Activated CD4-positive, alpha-beta T cell treated with anti-CD3 and anti-CD28 coated beads for 1 hour (primary cell): ENCODE measurements around the gene SNTG2.
"Not testable (repeated sequence)": the region's sequence is repeated elsewhere in the genome, so short reads cannot be mapped to it uniquely, and the experiment has no call there.

Source experiments
- DNase-seq: peaks from one replicate; pipeline ENCODE4 v3.0.0-alpha.2; 2020

Gene SNTG2

GRCh38 chr2:1060372-1060771, 109.7 kb downstream of the SNTG2 start:
- DNase-seq: no peak

- no peak for DNase-seq
These were observed 110.3 kb downstream of the SNTG2 start for GRCh38 chr2:1060987-1061386.

GRCh38 chr2:1068241-1068640, 117.6 kb downstream of the SNTG2 start:
- DNase-seq: no peak

GRCh38 chr2:1068822-1069221, 118.2 kb downstream of the SNTG2 start:
- DNase-seq: no peak

GRCh38 chr2:1069847-1070246, 119.2 kb downstream of the SNTG2 start:
- DNase-seq: no peak

- DNase-seq: no peak
These were observed 120.0 kb downstream of the SNTG2 start for GRCh38 chr2:1070601-1071000.

GRCh38 chr2:1071650-1072049, 121.0 kb downstream of the SNTG2 start:
- no peak for DNase-seq

GRCh38 chr2:1072250-1072649, 121.6 kb downstream of the SNTG2 start:
- DNase-seq: no peak

GRCh38 chr2:1077911-1078310, 127.3 kb downstream of the SNTG2 start:
- no peak for DNase-seq

- no peak for DNase-seq
These were observed 127.7 kb downstream of the SNTG2 start for GRCh38 chr2:1078326-1078725.

- no peak for DNase-seq
These were observed 129.5 kb downstream of the SNTG2 start for GRCh38 chr2:1079873-1080799.

- no peak for DNase-seq
These were observed 131.0 kb downstream of the SNTG2 start for GRCh38 chr2:1081451-1082225.

GRCh38 chr2:1082456-1083205, 132.0 kb downstream of the SNTG2 start:
- DNase-seq: no peak

GRCh38 chr2:1088192-1088860, 137.7 kb downstream of the SNTG2 start:
- DNase-seq: no peak

GRCh38 chr2:1088940-1089339, 138.3 kb downstream of the SNTG2 start:
- DNase-seq: no peak

- no peak for DNase-seq
These were observed 141.4 kb downstream of the SNTG2 start for GRCh38 chr2:1091895-1092585.

GRCh38 chr2:1093668-1094067, 143.0 kb downstream of the SNTG2 start:
- DNase-seq: not testable (repeated sequence)

- no peak for DNase-seq
These were observed 146.5 kb downstream of the SNTG2 start for GRCh38 chr2:1097101-1097500.

GRCh38 chr2:1099418-1099817, 148.8 kb downstream of the SNTG2 start:
- no peak for DNase-seq

GRCh38 chr2:1101011-1101782, 150.5 kb downstream of the SNTG2 start:
- no peak for DNase-seq

- DNase-seq: no peak
These were observed 151.4 kb downstream of the SNTG2 start for GRCh38 chr2:1101982-1102590.
